Measurements from ENCODE around the gene INTU.

Gene INTU

DNA sequence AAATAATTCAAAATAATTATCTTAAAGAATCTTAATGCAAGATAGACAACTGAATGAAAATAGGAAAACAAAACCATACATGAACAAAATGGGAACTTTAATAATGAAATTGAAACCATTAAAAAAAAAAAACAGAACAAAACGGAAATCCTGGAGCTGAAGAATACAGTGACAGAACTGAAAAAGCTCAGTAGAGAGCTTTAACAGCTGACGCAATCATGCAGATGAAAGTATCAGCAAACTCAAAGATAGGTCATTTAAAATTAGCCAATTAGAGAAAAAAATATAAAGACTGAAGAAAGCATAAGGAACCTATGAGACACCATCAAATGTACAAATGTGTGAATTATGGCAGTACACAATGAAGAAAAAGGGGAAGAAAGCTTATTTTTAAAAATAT lies 116.2 kb downstream of the INTU start:
- DNase-seq (ENCODE audit: low spot score): no peak

DNA sequence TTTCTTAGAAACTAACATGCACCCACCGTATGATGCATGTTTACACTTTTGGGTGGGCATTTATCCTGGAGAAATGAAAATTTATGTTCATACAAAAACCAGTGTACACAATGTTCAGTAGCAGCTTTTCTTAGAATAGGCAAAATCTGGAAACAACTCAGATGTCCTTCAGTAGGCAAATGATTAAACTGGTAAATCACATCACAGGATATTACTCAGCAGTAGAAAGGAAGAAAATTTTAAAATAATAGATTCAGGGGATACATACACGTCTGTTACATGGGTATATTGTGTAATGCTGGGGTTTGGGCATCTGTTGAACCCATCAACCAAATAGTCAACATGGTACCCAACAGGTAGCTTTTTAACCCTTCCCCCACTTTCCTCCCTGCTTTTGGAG lies 124.1 kb downstream of the INTU start:
- no peak for DNase-seq (ENCODE audit: low spot score)

DNA sequence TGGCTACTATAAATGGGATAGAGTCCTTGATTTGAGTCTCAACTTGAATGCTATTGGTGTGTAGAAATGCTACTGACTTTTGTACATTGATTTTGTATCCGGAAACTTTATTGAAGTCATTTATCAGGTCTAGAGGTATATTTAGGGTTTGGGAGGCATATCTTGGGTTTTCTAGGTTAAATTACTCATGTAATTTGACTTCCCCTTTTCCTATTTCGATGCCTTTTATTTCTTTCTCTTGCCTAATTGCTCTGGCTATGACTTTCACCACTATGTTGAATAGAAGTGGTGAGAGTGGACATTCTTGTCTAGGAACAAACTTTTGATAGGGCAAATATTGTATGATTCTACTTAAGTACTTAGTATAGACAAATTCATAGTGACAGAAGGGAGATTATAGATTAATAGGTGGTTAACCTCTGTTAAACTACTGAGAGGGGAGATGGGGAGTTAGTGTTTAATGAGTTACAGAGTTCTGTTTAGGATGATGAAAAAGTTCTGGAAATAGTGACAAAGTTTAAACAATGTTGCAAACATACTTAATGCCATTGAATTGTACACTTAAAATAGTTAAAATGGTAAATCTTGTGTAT lies 126.6 kb downstream of the INTU start:
- DNase-seq (ENCODE audit: low spot score): no peak

DNA sequence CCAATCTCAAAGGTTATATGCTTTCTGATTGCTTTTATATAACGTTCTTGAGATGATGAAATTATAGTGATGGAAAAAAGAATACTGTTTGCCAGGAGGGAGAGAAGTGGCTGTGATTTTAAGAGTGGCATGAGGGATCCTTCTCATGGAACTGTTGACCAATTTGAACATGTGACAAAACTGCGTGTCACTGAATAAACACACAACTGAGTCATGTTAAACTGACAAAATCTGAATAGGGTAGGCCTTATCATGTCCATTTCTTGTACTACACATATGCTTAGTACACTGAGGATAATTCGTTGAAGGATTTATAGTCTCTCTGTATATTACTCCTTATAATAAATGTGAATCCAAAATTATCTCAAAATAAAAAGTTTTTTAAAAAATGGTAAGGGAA lies 127.1 kb downstream of the INTU start:
- DNase-seq (ENCODE audit: low spot score): no peak

DNA sequence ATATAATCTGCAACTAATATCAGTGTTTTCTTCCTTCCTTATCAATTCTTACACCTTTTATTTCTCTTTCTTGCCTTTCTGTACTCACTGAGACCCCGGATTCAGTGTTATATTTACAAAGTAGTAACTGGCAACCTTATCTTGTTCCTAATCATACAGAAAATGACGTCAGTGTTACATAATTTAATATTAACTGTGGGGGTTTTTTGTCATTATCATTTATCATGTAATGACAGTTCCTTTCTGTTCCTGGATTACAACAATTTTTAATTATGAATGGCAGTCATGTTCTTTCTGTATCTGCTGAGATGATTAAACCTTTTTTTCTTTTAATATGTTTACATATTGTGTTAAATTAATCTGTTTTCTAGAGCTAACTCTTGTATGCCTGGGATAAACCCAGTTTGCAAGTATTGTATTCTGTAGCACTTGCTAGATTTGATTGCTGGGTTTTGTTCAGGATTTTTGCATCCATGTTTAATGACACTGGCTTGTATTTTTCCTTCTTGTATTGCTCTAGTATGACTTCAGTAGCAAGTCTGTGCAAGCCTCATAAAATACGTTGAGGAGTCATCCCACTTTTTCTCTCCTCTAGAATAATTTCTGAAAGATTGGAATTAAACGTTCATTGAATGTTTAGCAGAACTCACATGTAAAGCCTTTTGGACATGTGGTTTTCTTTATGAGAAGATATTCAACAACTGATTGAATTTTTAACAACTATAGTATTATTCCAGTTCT lies 138.9 kb downstream of the INTU start:
- DNase-seq (ENCODE audit: low spot score): no peak

DNA sequence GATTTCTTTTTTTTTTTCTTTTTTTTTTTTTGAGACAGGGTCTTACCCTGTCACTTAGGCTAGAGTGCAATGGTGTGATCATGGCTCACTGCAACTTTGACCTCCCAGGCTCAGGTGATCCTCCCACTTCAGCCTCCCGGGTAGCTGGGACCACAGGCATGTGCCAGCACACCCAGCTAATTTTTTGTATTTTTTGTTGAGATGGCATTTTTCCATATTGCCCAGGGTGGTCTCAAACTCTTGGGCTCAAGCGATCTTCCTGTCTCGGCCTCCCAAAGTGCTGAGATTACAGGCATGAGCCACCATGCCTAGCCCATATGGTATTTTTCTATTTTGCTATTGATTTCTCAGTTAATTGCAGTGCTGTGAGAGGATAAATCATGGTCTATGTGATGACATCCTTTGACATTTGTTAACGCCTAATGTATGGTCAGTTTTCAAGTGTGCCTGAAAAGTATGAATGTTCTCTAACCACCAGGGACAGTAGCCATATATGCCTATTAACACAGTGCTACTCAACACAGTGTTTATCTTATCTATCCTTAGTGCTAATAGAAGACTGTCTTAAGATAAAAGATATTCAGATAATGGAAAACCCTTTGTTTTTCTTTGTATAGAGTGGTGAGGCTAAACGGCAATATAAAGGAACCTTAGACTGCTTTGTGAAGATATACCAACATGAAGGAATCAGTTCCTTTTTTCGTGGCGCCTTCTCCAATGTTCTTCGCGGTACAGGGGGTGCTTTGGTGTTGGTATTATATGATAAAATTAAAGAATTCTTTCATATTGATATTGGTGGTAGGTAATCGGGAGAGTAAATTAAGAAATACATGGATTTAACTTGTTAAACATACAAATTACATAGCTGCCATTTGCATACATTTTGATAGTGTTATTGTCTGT lies 140.3 kb downstream of the INTU start:
- no peak for DNase-seq (ENCODE audit: low spot score)

DNA sequence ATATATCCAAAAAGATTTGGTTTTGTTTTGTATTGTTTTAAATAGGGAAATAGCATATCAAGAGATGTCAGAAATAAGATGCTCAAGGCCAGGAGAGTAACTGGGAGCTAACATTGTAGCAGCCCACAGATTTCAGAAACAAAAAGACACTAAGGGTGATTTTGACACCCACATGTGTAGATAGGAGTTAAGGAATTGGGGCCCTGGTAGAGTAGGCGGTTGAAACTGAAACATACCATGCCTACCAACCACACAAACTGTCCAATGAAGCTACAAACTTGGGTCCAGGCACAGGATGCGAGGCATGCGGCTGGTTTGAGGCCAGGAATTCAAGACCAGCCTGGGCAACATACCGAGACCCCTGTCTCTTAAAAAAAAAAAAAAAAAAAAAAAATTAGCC lies 143.1 kb downstream of the INTU start:
- no peak for DNase-seq (ENCODE audit: low spot score)
